H9 (cell line): ENCODE results near the gene DOCK10. TPM values are rescaled to one million over a fixed set of nuclear protein-coding genes. Genes with fewer than 3 reads are reported as not detected.

Experiments
- DNase-seq: peaks from one replicate; pipeline ENCODE4 v3.0.0-alpha.2; 2017
- H2AFZ ChIP-seq: one replicate; pipeline ENCODE4 v1.6.1; 2013; ENCODE audit warnings: mild to moderate bottlenecking, low read length, control low read depth, moderate library complexity
- H2AK5ac ChIP-seq: 2 replicates; pipeline ENCODE4 v1.6.1; 2013; ENCODE audit warnings: low read length, control low read depth, mixed read lengths; ENCODE audit not compliant: insufficient read length
- H2BK120ac ChIP-seq: one replicate; pipeline ENCODE4 v1.6.1; 2013; ENCODE audit warnings: low read depth, mild to moderate bottlenecking, low read length, control low read depth, inconsistent platforms; ENCODE audit not compliant: poor library complexity, severe bottlenecking
- H2BK12ac ChIP-seq: 2 replicates; pipeline ENCODE4 v1.6.1; 2013; ENCODE audit warnings: low read length, control low read depth, mixed read lengths, low read depth; ENCODE audit not compliant: insufficient read length
- H2BK15ac ChIP-seq: 2 replicates; pipeline ENCODE4 v1.6.1; 2013; ENCODE audit warnings: low read depth, low read length, control low read depth
- H2BK20ac ChIP-seq: one replicate; pipeline ENCODE4 v1.6.1; 2013; ENCODE audit warnings: low read depth, mild to moderate bottlenecking, low read length, control low read depth, inconsistent platforms; ENCODE audit not compliant: poor library complexity, severe bottlenecking
- H2BK5ac ChIP-seq: 2 replicates; pipeline ENCODE4 v1.6.1; 2013; ENCODE audit warnings: low read length, control low read depth, mixed read lengths; ENCODE audit not compliant: insufficient read length
- H3K14ac ChIP-seq: 2 replicates; pipeline ENCODE4 v1.6.1; 2013; ENCODE audit warnings: low read length, control low read depth; ENCODE audit not compliant: insufficient read depth
- H3K18ac ChIP-seq: 2 replicates; pipeline ENCODE4 v1.6.1; 2013; ENCODE audit warnings: low read depth, mild to moderate bottlenecking, mixed read lengths, low read length, control low read depth; ENCODE audit not compliant: insufficient read length
- H3K23ac ChIP-seq: 2 replicates; pipeline ENCODE4 v1.6.1; 2013; ENCODE audit warnings: low read length, control low read depth, mixed read lengths, low read depth; ENCODE audit not compliant: insufficient read length
- H3K23me2 ChIP-seq: 2 replicates; pipeline ENCODE4 v1.6.1; 2013; ENCODE audit warnings: low read depth, mild to moderate bottlenecking, mixed read lengths, low read length, control low read depth; ENCODE audit not compliant: insufficient read length, poor library complexity, severe bottlenecking
- H3K27ac ChIP-seq: 2 replicates; pipeline ENCODE4 v1.5.1; 2013; ENCODE audit warnings: low read length, control low read depth, mixed read lengths, low read depth; ENCODE audit not compliant: insufficient read length
- H3K27me3 ChIP-seq: 2 replicates; pipeline ENCODE4 v1.6.1; 2013; ENCODE audit warnings: low read length, control low read depth, inconsistent platforms; ENCODE audit not compliant: insufficient read depth
- H3K4ac ChIP-seq: 2 replicates; pipeline ENCODE4 v1.6.1; 2013; ENCODE audit warnings: low read depth, mild to moderate bottlenecking, control low read depth, inconsistent platforms, low read length, moderate library complexity
- H3K4me1 ChIP-seq: 2 replicates; pipeline ENCODE4 v1.6.1; 2013; ENCODE audit warnings: low read length, control low read depth, inconsistent platforms; ENCODE audit not compliant: insufficient read depth
- H3K4me2 ChIP-seq: 2 replicates; pipeline ENCODE4 v1.6.1; 2013; ENCODE audit warnings: low read length, control low read depth, mixed read lengths; ENCODE audit not compliant: insufficient read length, insufficient read depth
- H3K56ac ChIP-seq: 2 replicates; pipeline ENCODE4 v1.6.1; 2013; ENCODE audit warnings: low read depth, mild to moderate bottlenecking, mixed read lengths, low read length, control low read depth; ENCODE audit not compliant: insufficient read length
- H3K79me1 ChIP-seq: 2 replicates; pipeline ENCODE4 v1.6.1; 2013; ENCODE audit warnings: low read depth, mild to moderate bottlenecking, moderate library complexity, low read length, control low read depth, inconsistent platforms; ENCODE audit not compliant: insufficient read depth, poor library complexity, severe bottlenecking
- H3K79me2 ChIP-seq: 2 replicates; pipeline ENCODE4 v1.6.1; 2013; ENCODE audit warnings: low read length, control low read depth, inconsistent platforms; ENCODE audit not compliant: insufficient read depth
- H3K9ac ChIP-seq: 2 replicates; pipeline ENCODE4 v1.6.1; 2013; ENCODE audit warnings: low read length, control low read depth, mixed read lengths; ENCODE audit not compliant: insufficient read length; ENCODE audit errors: extremely low read depth
- H3K9me3 ChIP-seq: one replicate; pipeline ENCODE4 v1.6.1; 2013; ENCODE audit warnings: low read depth, low read length, inconsistent platforms; ENCODE audit not compliant: control insufficient read depth
- H3T11ph ChIP-seq: one replicate; pipeline ENCODE4 v1.6.1; 2013; ENCODE audit warnings: mild to moderate bottlenecking, low read length, control low read depth, inconsistent platforms
- H4K20me1 ChIP-seq: one replicate; pipeline ENCODE4 v1.6.1; 2013; ENCODE audit not compliant: control insufficient read depth, insufficient read length, insufficient read depth
- H4K5ac ChIP-seq: 2 replicates; pipeline ENCODE4 v1.6.1; 2013; ENCODE audit warnings: low read depth, mild to moderate bottlenecking, mixed read lengths, low read length, control low read depth; ENCODE audit not compliant: insufficient read length
- H4K8ac ChIP-seq: replicated peaks from 2 replicates; pipeline ENCODE4 v1.6.1; 2013; ENCODE audit warnings: low read length, control low read depth, mixed read lengths, low read depth; ENCODE audit not compliant: insufficient read length
- H4K91ac ChIP-seq: 2 replicates; pipeline ENCODE4 v1.6.1; 2013; ENCODE audit warnings: low read depth, mild to moderate bottlenecking, moderate library complexity, mixed read lengths, low read length, control low read depth; ENCODE audit not compliant: insufficient read length
- H3K27ac Mint-ChIP-seq, 3 experiments: 2 replicates in 2 of 3; 3 replicates in 1 of 3; pipeline ENCODE4 v1.8.0; 2020 to 2021; ENCODE audit warnings: mixed read lengths in 3 of 3, mild to moderate bottlenecking in 1 of 3, moderate library complexity in 1 of 3
- H3K27me3 Mint-ChIP-seq: 2 replicates; pipeline ENCODE4 v1.8.0; 2021; ENCODE audit warnings: low read depth, mild to moderate bottlenecking, moderate library complexity, mixed read lengths
- H3K36me3 Mint-ChIP-seq, 3 experiments: 2 replicates in 2 of 3; 3 replicates in 1 of 3; pipeline ENCODE4 v1.8.0; 2020 to 2021; ENCODE audit warnings: low read depth in 3 of 3, mixed read lengths in 3 of 3; ENCODE audit not compliant: insufficient read depth in 1 of 3
- H3K4me1 Mint-ChIP-seq, 2 experiments: 2 replicates each; pipeline ENCODE4 v1.8.0; 2020; ENCODE audit warnings: mixed read lengths in 2 of 2
- H3K4me3 Mint-ChIP-seq, 2 experiments: 2 replicates in 1 of 2; 3 replicates in 1 of 2; pipeline ENCODE4 v1.8.0; 2020 to 2021; ENCODE audit warnings: mild to moderate bottlenecking in 2 of 2, mixed read lengths in 2 of 2, moderate library complexity in 1 of 2
- H3K9me3 Mint-ChIP-seq, 2 experiments: 2 replicates in 1 of 2; 3 replicates in 1 of 2; pipeline ENCODE4 v1.8.0; 2020; ENCODE audit warnings: mild to moderate bottlenecking in 2 of 2, mixed read lengths in 2 of 2, moderate library complexity in 1 of 2
- WGBS: extraction: QIAGEN DNeasy Blood & Tissue Kit; methylation state at CpG from one replicate; pipeline ENCODE4 v1.1.7; 2013; ENCODE audit warnings: missing lambda C conversion rate, low lambda C conversion rate, mixed read lengths; ENCODE audit not compliant: insufficient read length; ENCODE audit errors: extremely low coverage; 5-methylcytosine and 5-hydroxymethylcytosine counted together
- total RNA-seq: library from RNA; stranded (reverse); gene quantifications from 2 replicates; pipeline ENCODE4 v1.2.1, GENCODE V29; 2021
- TF ChIP-seq, protein P1 (sequence below): fragments of 200-600 bp; sonication (generic); conservative IDR thresholded peaks from 3 replicates; pipeline ENCODE4 v1.8.0; 2021; ENCODE audit warnings: antibody characterized with exemption, mild to moderate bottlenecking

The DOCK10 gene
- total RNA-seq, 1 experiment from 2014 or later, result 0.79 TPM

GRCh38 chr2:224946895-224947294 lies 95.4 kb downstream of the DOCK10 start:
- H2BK5ac ChIP-seq, result no peak overlapping the region
- H3K79me1 ChIP-seq, result no peaks in the 10 kb centered on the region
- DNase-seq, result no peak
- no peaks in the 10 kb centered on the region for H3K9me3 ChIP-seq
- H3K4me1 ChIP-seq, result peaks cover 7% of the 10 kb centered on the region
- no peak overlapping the region for H4K8ac ChIP-seq
- no CpG with 5 or more reads among the region's 7 CpGs for WGBS
- H3K4me3 Mint-ChIP-seq, result no peak overlapping the region
- no peak overlapping the region for H3K23ac ChIP-seq
- H3K27ac Mint-ChIP-seq, result no peak overlapping the region
- H3T11ph ChIP-seq, result no peak overlapping the region
- H3K27ac ChIP-seq, result no peak overlapping the region
- no peak overlapping the region for H2BK12ac ChIP-seq
- H3K9ac ChIP-seq, result no peak overlapping the region
- no peaks in the 10 kb centered on the region for H3K79me2 ChIP-seq
- no peaks in the 10 kb centered on the region for H3K23me2 ChIP-seq
- H2BK15ac ChIP-seq, result no peak overlapping the region
- peaks cover 17 to 19% of the 10 kb centered on the region in 2 experiments for H3K4me1 Mint-ChIP-seq
- no peak overlapping the region for H4K5ac ChIP-seq
- H3K4ac ChIP-seq, result no peak overlapping the region
- no peak overlapping the region for H2BK20ac ChIP-seq
- no peak overlapping the region for H3K18ac ChIP-seq
- H4K91ac ChIP-seq, result no peak overlapping the region
- no peak overlapping the region for H3K56ac ChIP-seq
- no peaks in the 10 kb centered on the region for H3K27me3 ChIP-seq
- H3K14ac ChIP-seq, result no peak overlapping the region
- no peaks in the 10 kb centered on the region for H3K27me3 Mint-ChIP-seq
- H2AFZ ChIP-seq, result no peak overlapping the region
- H2BK120ac ChIP-seq, result no peak overlapping the region
- H3K9me3 Mint-ChIP-seq, result no peaks in the 10 kb centered on the region
- H2AK5ac ChIP-seq, result no peak overlapping the region
- no peak overlapping the region for H3K4me2 ChIP-seq
- TF ChIP-seq, protein P1, sequence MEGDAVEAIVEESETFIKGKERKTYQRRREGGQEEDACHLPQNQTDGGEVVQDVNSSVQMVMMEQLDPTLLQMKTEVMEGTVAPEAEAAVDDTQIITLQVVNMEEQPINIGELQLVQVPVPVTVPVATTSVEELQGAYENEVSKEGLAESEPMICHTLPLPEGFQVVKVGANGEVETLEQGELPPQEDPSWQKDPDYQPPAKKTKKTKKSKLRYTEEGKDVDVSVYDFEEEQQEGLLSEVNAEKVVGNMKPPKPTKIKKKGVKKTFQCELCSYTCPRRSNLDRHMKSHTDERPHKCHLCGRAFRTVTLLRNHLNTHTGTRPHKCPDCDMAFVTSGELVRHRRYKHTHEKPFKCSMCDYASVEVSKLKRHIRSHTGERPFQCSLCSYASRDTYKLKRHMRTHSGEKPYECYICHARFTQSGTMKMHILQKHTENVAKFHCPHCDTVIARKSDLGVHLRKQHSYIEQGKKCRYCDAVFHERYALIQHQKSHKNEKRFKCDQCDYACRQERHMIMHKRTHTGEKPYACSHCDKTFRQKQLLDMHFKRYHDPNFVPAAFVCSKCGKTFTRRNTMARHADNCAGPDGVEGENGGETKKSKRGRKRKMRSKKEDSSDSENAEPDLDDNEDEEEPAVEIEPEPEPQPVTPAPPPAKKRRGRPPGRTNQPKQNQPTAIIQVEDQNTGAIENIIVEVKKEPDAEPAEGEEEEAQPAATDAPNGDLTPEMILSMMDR, result no peak
- H3K36me3 Mint-ChIP-seq, result no peaks in the 10 kb centered on the region; a peak in 1 of 7 replicates
- H4K20me1 ChIP-seq, result no peaks in the 10 kb centered on the region
